GM23338 (cell line): ENCODE results near the gene F2RL3.

ENCODE experiments used
- CREB1 ChIP-seq: fragments of 250-450 bp; sonication (Bioruptor Pico); IDR thresholded peaks from 2 replicates; pipeline ENCODE4 v1.5.0; 2020; ENCODE audit warnings: low read depth, mild to moderate bottlenecking, moderate library complexity
- CTCF ChIP-seq, 2 experiments: fragments of 200-600 bp in 1 of 2; sonication (generic) in 1 of 2; conservative IDR thresholded peaks; 2 replicates each; pipeline versions ENCODE4 v1.5.1 to v1.6.1; 2016 to 2017; ENCODE audit warnings: antibody characterized with exemption in 2 of 2, low read depth in 2 of 2, mild to moderate bottlenecking in 2 of 2, moderate library complexity in 1 of 2
- EZH2 ChIP-seq: fragments of 200-600 bp; sonication (generic); IDR thresholded peaks from one replicate; pipeline ENCODE4 v1.8.0; 2017; ENCODE audit warnings: antibody characterized with exemption, mild to moderate bottlenecking, low read depth; ENCODE audit not compliant: unreplicated experiment
- EZH2phosphoT487 ChIP-seq: fragments of 200-600 bp; sonication (generic); IDR thresholded peaks from one replicate; pipeline ENCODE4 v1.8.1; 2018; ENCODE audit warnings: antibody characterized with exemption; ENCODE audit not compliant: unreplicated experiment
- JUNB ChIP-seq: IDR thresholded peaks from one replicate; pipeline ENCODE4 v1.6.1; 2016; ENCODE audit warnings: antibody characterized with exemption; ENCODE audit not compliant: unreplicated experiment
- NANOG ChIP-seq: IDR thresholded peaks from 2 replicates; pipeline ENCODE4 v1.6.1; 2016; ENCODE audit warnings: antibody characterized with exemption, borderline replicate concordance
- POLR2AphosphoS5 ChIP-seq: IDR thresholded peaks from 2 replicates; pipeline ENCODE4 v1.6.1; 2016; ENCODE audit warnings: antibody characterized with exemption, low read depth
- REST ChIP-seq: IDR thresholded peaks from one replicate; pipeline ENCODE4 v1.6.1; 2018; ENCODE audit warnings: antibody characterized with exemption; ENCODE audit not compliant: unreplicated experiment
- STAT1 ChIP-seq: IDR thresholded peaks from one replicate; pipeline ENCODE4 v1.6.1; 2016; ENCODE audit warnings: antibody characterized with exemption; ENCODE audit not compliant: unreplicated experiment
- ZNF114 ChIP-seq: fragments of 250-450 bp; sonication (Bioruptor Pico); IDR thresholded peaks from 2 replicates; pipeline ENCODE4 v1.5.0; 2020; ENCODE audit warnings: mild to moderate bottlenecking, moderate library complexity
- ZNF331 ChIP-seq: fragments of 250-450 bp; sonication (Bioruptor Pico); IDR thresholded peaks from 2 replicates; pipeline ENCODE4 v1.5.0; 2020; ENCODE audit warnings: low read depth, mild to moderate bottlenecking, moderate library complexity
- TF ChIP-seq, protein P1 (sequence below): IDR thresholded peaks from 2 replicates; pipeline ENCODE4 v1.6.1; 2016; ENCODE audit warnings: antibody characterized with exemption
- TF ChIP-seq, protein P2 (sequence below): fragments of 250-450 bp; sonication (Bioruptor Pico); IDR thresholded peaks from 2 replicates; pipeline ENCODE4 v1.5.0; 2020; ENCODE audit warnings: mild to moderate bottlenecking, moderate library complexity

DNA sequence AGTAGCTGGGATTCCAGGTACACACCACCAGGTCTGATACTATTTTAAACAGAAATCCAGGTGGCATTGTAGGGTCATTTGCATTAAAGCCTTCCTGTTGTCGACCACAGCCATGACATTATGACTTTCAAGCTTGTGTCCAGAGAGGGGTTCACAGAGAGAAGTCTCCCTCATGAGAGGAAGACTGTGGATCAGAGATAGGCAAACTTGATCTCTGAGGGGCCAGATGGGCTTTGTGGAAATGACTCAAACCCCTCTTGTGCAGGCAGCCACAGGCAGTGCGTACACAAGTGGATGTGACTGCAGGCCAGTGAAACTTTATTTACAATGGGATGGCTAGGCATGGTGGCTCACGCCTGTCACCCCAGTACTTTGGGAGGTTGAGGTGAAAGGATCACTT, 27.8 kb upstream of the F2RL3 start:
- TF ChIP-seq CTCF (conservative IDR thresholded peaks at IDR 0.05; ENCODE audit: low read depth in 2 of 2) (no peak), EZH2phosphoT487 (no peak), POLR2AphosphoS5 (no peak), EZH2 (no peak), REST (no peak), CREB1 (CRISPR knock-in tag) (no peak), JUNB (no peak), ZNF114 (CRISPR knock-in tag) (no peak), STAT1 (no peak), ZNF331 (CRISPR knock-in tag) (no peak), NANOG (no peak)
- TF ChIP-seq, protein P1, sequence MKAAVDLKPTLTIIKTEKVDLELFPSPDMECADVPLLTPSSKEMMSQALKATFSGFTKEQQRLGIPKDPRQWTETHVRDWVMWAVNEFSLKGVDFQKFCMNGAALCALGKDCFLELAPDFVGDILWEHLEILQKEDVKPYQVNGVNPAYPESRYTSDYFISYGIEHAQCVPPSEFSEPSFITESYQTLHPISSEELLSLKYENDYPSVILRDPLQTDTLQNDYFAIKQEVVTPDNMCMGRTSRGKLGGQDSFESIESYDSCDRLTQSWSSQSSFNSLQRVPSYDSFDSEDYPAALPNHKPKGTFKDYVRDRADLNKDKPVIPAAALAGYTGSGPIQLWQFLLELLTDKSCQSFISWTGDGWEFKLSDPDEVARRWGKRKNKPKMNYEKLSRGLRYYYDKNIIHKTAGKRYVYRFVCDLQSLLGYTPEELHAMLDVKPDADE: no peak
- TF ChIP-seq, protein P2, sequence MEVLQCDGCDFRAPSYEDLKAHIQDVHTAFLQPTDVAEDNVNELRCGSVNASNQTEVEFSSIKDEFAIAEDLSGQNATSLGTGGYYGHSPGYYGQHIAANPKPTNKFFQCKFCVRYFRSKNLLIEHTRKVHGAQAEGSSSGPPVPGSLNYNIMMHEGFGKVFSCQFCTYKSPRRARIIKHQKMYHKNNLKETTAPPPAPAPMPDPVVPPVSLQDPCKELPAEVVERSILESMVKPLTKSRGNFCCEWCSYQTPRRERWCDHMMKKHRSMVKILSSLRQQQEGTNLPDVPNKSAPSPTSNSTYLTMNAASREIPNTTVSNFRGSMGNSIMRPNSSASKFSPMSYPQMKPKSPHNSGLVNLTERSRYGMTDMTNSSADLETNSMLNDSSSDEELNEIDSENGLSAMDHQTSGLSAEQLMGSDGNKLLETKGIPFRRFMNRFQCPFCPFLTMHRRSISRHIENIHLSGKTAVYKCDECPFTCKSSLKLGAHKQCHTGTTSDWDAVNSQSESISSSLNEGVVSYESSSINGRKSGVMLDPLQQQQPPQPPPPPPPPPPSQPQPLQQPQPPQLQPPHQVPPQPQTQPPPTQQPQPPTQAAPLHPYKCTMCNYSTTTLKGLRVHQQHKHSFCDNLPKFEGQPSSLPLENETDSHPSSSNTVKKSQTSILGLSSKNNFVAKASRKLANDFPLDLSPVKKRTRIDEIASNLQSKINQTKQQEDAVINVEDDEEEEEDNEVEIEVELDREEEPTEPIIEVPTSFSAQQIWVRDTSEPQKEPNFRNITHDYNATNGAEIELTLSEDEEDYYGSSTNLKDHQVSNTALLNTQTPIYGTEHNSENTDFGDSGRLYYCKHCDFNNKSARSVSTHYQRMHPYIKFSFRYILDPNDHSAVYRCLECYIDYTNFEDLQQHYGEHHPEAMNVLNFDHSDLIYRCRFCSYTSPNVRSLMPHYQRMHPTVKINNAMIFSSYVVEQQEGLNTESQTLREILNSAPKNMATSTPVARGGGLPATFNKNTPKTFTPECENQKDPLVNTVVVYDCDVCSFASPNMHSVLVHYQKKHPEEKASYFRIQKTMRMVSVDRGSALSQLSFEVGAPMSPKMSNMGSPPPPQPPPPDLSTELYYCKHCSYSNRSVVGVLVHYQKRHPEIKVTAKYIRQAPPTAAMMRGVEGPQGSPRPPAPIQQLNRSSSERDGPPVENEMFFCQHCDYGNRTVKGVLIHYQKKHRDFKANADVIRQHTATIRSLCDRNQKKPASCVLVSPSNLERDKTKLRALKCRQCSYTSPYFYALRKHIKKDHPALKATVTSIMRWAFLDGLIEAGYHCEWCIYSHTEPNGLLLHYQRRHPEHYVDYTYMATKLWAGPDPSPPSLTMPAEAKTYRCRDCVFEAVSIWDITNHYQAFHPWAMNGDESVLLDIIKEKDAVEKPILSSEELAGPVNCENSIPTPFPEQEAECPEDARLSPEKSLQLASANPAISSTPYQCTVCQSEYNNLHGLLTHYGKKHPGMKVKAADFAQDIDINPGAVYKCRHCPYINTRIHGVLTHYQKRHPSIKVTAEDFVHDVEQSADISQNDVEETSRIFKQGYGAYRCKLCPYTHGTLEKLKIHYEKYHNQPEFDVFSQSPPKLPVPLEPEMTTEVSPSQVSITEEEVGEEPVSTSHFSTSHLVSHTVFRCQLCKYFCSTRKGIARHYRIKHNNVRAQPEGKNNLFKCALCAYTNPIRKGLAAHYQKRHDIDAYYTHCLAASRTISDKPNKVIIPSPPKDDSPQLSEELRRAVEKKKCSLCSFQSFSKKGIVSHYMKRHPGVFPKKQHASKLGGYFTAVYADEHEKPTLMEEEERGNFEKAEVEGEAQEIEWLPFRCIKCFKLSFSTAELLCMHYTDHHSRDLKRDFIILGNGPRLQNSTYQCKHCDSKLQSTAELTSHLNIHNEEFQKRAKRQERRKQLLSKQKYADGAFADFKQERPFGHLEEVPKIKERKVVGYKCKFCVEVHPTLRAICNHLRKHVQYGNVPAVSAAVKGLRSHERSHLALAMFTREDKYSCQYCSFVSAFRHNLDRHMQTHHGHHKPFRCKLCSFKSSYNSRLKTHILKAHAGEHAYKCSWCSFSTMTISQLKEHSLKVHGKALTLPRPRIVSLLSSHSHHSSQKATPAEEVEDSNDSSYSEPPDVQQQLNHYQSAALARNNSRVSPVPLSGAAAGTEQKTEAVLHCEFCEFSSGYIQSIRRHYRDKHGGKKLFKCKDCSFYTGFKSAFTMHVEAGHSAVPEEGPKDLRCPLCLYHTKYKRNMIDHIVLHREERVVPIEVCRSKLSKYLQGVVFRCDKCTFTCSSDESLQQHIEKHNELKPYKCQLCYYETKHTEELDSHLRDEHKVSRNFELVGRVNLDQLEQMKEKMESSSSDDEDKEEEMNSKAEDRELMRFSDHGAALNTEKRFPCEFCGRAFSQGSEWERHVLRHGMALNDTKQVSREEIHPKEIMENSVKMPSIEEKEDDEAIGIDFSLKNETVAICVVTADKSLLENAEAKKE (CRISPR knock-in tag): no peak
